Pericardium fibroblast (primary cell): ENCODE measurements around the gene NOCT. TPM values are rescaled to one million over a fixed set of nuclear protein-coding genes. Genes with fewer than 3 reads are reported as not detected.

Experiments
- total RNA-seq: library from RNA; depleted of rRNA; stranded (reverse); fragments of >200 nt; gene quantifications from 2 replicates; pipeline ENCODE4 v1.2.3, GENCODE V29; 2015

The NOCT gene, protein sequence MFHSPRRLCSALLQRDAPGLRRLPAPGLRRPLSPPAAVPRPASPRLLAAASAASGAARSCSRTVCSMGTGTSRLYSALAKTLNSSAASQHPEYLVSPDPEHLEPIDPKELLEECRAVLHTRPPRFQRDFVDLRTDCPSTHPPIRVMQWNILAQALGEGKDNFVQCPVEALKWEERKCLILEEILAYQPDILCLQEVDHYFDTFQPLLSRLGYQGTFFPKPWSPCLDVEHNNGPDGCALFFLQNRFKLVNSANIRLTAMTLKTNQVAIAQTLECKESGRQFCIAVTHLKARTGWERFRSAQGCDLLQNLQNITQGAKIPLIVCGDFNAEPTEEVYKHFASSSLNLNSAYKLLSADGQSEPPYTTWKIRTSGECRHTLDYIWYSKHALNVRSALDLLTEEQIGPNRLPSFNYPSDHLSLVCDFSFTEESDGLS
- total RNA-seq: 2.8 and 10.5 TPM in 2 replicates

DNA sequence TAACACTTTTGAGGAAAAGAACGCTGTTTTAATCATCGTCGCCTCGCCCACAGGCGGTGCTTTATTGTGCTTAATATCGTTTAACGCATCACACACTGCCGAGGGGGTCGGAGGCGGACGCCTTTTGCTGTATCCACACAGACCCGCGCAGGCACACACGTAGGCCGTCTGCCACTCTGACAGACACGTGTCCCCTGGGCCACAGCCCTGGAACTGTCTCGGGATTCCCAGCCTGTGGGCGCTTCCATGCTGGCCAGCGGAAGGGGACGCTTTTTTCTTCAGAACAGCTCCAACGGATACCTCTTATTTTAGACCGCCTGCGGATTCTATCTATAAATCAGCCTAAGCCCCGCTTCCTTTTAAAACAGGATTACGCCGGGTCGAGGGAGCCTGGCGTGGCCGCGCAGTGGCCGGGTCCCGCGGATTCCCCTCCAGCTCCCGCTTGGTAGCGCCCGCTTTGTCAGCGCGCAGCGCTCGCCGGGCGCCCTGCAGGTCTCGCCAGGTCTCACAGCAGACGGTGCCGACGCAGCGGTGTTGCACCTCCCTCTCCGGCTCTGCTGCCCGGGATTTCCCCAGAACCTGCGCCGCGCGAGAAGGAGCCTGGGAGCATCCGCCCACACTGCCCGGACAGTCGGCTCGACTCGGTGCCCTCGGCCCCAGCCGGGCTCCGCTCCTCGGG, at the start of gene NOCT:
TSS of gene NOCT (plus strand) at position 513 of the 679 bp plus-strand sequence. CDS start 201 bp downstream, outside the sequence.

Other genes with a start within 250 kb of the NOCT start
- gene ELF2, start 161.4 kb downstream of the NOCT start, total RNA-seq: 29.6 and 35.6 TPM in 2 replicates